Uterus (tissue), 4 donors: Measurements from ENCODE around the gene SLC35F5. TPM values are rescaled to one million over a fixed set of nuclear protein-coding genes. Genes with fewer than 3 reads are reported as not detected.

Experiments
- DNase-seq, 2 donors: peaks; one replicate each; pipeline ENCODE4 v3.0.0-alpha.2; 2019 to 2020
- H3K27ac ChIP-seq, 2 donors: fragments of 200-600 bp; sonication (generic); 1 replicate in 1 of 2; 2 replicates in 1 of 2; pipeline ENCODE4 v1.5.1; 2016 to 2018
- H3K27me3 ChIP-seq, 2 donors: fragments of 200-600 bp; sonication (generic); one replicate each; pipeline ENCODE4 v1.5.1; 2018 to 2019; ENCODE audit warnings: control low read depth in 1 of 2
- H3K36me3 ChIP-seq, 2 donors: fragments of 200-600 bp; sonication (generic); one replicate each; pipeline ENCODE4 v1.5.1; 2019; ENCODE audit warnings: control low read depth in 1 of 2
- H3K4me1 ChIP-seq, 2 donors: fragments of 200-600 bp; sonication (generic); one replicate each; pipeline ENCODE4 v1.5.1; 2018 to 2019; ENCODE audit warnings: control low read depth in 1 of 2
- H3K4me3 ChIP-seq, 2 donors: fragments of 200-600 bp; sonication (generic); 1 replicate in 1 of 2; 2 replicates in 1 of 2; pipeline ENCODE4 v1.5.1; 2018 to 2019; ENCODE audit warnings: mild to moderate bottlenecking in 1 of 2
- H3K9me3 ChIP-seq, 2 donors: fragments of 200-600 bp; sonication (generic); one replicate each; pipeline ENCODE4 v1.5.1; 2019; ENCODE audit warnings: control low read depth in 1 of 2
- CTCF ChIP-seq, 4 experiments: fragments of 200-600 bp in 2 of 4; fragments of 450-650 bp in 2 of 4; sonication (generic) in 2 of 4; IDR thresholded peaks; one replicate each; pipeline ENCODE4 v1.5.1; 2016 to 2019; ENCODE audit warnings: antibody characterized with exemption in 4 of 4, mild to moderate bottlenecking in 2 of 4, moderate library complexity in 1 of 4
- POLR2A ChIP-seq, 2 donors: fragments of 450-650 bp; IDR thresholded peaks; one replicate each; pipeline ENCODE4 v1.6.1; 2016; ENCODE audit warnings: antibody characterized with exemption in 2 of 2, mild to moderate bottlenecking in 1 of 2, moderate library complexity in 1 of 2
- intact Hi-C: fragments of 100-400 bp; cut with DNase I; formaldehyde crosslinking; loops from one replicate; pipeline ENCODE4 v1.15.1; 2023; ENCODE audit warnings: low total_unique reads
- total RNA-seq, 4 donors: library from RNA; depleted of rRNA in 3 of 4; stranded (reverse); fragments of >200 nt in 3 of 4; gene quantifications; one replicate each; pipeline versions ENCODE4 v1.1.0 to v1.2.4, GENCODE V29; 2014 to 2023
- donor health status: DM: yes; HTN: yes; CAD: no.

The SLC35F5 gene
- total RNA-seq, 4 donors from 2014 or later = 66.6 to 202 (median 139) TPM

GRCh38 chr2:113770929-113771328, 14.5 kb upstream of the SLC35F5 start:
- H3K4me1 ChIP-seq = no peaks in the 10 kb centered on the region
- H3K9me3 ChIP-seq = no peaks in the 10 kb centered on the region
- intact Hi-C loops = no loop called here
- no peak overlapping the region for H3K27ac ChIP-seq
- no peak for TF ChIP-seq POLR2A (IDR thresholded peaks at IDR 0.05)
- TF ChIP-seq CTCF (IDR thresholded peaks at IDR 0.05) = no peak
- no peak for DNase-seq
- no peaks in the 10 kb centered on the region for H3K36me3 ChIP-seq
- no peak overlapping the region for H3K4me3 ChIP-seq
- H3K27me3 ChIP-seq = no peaks in the 10 kb centered on the region

GRCh38 chr2:113769555-113769954, 13.1 kb upstream of the SLC35F5 start:
- no peak for DNase-seq
- no peak for TF ChIP-seq POLR2A (IDR thresholded peaks at IDR 0.05)
- TF ChIP-seq CTCF (IDR thresholded peaks at IDR 0.05) = no peak
- no peaks in the 10 kb centered on the region for H3K36me3 ChIP-seq
- no peaks in the 10 kb centered on the region for H3K27me3 ChIP-seq
- no peaks in the 10 kb centered on the region for H3K4me1 ChIP-seq
- no peaks in the 10 kb centered on the region for H3K9me3 ChIP-seq
- H3K4me3 ChIP-seq = no peak overlapping the region
- no peak overlapping the region for H3K27ac ChIP-seq
- intact Hi-C loops = no loop called here

- H3K27me3 ChIP-seq = no peaks in the 10 kb centered on the region
- no peaks in the 10 kb centered on the region for H3K36me3 ChIP-seq
- H3K27ac ChIP-seq = no peak overlapping the region
- H3K9me3 ChIP-seq = no peaks in the 10 kb centered on the region
- no peak for DNase-seq
- no peak overlapping the region for H3K4me3 ChIP-seq
- no peaks in the 10 kb centered on the region for H3K4me1 ChIP-seq
- TF ChIP-seq CTCF (IDR thresholded peaks at IDR 0.05) (no peak), POLR2A (IDR thresholded peaks at IDR 0.05) (no peak)
- intact Hi-C loops = no loop called here
Observed at GRCh38 chr2:113768770-113769169, 12.3 kb upstream of the SLC35F5 start.

- Histone ChIP-seq H3K36me3 (no peaks in the 10 kb centered on the region), H3K4me3 (no peak overlapping the region), H3K27ac (no peak overlapping the region), H3K4me1 (no peaks in the 10 kb centered on the region), H3K9me3 (no peaks in the 10 kb centered on the region), H3K27me3 (no peaks in the 10 kb centered on the region)
- no peak for TF ChIP-seq CTCF (IDR thresholded peaks at IDR 0.05)
- TF ChIP-seq POLR2A (IDR thresholded peaks at IDR 0.05) = no peak
- DNase-seq = no peak
- intact Hi-C loops = no loop called here
Observed at GRCh38 chr2:113767811-113768460, 11.5 kb upstream of the SLC35F5 start.

- H3K27me3 ChIP-seq = no peaks in the 10 kb centered on the region
- no peak overlapping the region for H3K4me3 ChIP-seq
- no peaks in the 10 kb centered on the region for H3K9me3 ChIP-seq
- no peak overlapping the region for H3K27ac ChIP-seq
- H3K4me1 ChIP-seq = no peaks in the 10 kb centered on the region
- no peak for DNase-seq
- intact Hi-C loops = no loop called here
- TF ChIP-seq CTCF (IDR thresholded peaks at IDR 0.05) (no peak), POLR2A (IDR thresholded peaks at IDR 0.05) (no peak)
- H3K36me3 ChIP-seq = no peaks in the 10 kb centered on the region
Observed at GRCh38 chr2:113765276-113765675, 8.8 kb upstream of the SLC35F5 start.
